Stimulated activated CD4-positive, alpha-beta T cell treated with anti-CD3 and anti-CD28 coated beads, Interleukin-12 subunit alpha, Interleukin-12 subunit beta, amount 100 ng/mL, for 48 hours (primary cell): Measurements from ENCODE around the gene MAN1B1.
A peak's percentile ranks its signal among the peaks of the same experiment; 100 is the strongest.

Experiments
- DNase-seq, 3 donors: peaks; one replicate each; pipeline ENCODE4 v3.0.0-alpha.2; 2020; ENCODE audit warnings: low read depth in 2 of 3, low spot score in 1 of 3

The MAN1B1 gene

DNA sequence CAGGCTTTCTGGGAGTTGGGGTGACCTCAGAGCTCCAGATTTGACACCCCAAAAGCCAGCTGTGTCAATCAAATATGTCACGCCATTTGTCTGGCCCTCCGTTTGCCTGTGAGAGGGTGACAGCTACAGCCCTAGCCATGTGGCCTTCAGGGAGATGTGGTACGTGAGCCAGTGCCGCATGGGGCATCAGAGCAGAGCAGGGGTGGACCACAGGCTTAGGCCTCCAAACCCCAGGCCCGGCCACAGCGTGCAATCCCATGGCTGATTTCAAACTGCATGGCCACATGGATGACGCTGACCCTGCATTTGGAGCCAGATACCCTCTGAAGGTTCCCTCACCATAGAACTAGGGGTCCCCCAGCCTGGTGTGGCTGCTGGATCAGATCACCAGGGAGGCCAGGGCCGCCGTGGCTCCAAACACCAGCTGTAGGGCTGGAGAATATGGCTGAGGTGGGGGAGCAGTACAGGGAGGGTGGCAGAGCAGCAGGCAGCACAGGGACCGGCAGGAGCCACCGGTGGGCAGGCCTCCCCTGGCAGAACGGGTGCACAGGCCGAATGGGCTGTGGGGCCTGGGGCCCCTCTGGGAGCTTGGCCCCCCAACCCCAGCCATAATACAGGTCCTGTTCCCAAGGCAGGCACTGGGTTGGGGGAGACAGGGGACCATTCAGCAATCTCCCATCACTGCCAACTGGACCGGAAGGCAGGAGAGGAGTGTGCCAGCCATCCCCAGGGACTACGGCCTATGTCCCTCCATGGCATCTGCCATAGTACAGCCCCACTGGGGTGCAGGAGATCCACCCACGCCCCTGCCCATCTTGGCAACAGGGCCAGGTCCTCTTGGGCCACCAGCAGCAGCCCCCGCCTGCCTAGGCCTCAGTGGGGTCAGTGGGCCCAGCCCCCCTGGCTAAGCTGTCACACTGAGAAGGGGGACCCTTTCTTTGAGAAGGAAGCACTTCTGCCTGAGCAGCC is 18.0 kb upstream of the MAN1B1 start:
- no peak for DNase-seq

DNA sequence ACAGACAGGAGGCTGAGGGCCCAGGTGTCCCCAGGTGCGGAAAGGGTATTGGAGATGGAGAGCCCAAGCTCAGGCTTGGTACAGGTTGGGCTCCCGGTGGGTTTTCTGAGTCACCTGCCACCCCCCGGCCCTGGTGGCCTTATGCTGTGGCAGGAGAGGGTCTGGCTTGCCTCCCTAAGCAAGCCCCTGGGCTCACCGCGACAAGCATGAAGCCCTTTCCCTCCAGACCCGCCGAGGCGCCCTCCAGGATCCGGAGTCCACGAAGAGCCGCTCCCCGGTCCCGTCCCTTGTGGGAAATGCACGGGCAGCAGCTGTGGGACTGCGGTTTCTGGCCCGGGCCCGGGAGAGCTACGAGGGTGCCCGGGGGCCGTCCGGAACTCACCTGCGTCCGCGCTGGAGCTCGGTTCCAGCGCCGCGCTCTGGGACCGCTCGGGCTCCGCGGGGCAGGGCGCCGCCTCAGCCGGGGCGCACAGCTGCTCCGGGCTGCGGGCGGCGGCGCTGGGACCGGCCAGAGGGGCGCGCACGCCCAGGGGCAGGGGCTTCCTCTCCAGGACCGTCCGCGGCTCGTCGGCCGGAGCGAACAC is 17.2 kb upstream of the MAN1B1 start:
- DNase-seq = no peak

DNA sequence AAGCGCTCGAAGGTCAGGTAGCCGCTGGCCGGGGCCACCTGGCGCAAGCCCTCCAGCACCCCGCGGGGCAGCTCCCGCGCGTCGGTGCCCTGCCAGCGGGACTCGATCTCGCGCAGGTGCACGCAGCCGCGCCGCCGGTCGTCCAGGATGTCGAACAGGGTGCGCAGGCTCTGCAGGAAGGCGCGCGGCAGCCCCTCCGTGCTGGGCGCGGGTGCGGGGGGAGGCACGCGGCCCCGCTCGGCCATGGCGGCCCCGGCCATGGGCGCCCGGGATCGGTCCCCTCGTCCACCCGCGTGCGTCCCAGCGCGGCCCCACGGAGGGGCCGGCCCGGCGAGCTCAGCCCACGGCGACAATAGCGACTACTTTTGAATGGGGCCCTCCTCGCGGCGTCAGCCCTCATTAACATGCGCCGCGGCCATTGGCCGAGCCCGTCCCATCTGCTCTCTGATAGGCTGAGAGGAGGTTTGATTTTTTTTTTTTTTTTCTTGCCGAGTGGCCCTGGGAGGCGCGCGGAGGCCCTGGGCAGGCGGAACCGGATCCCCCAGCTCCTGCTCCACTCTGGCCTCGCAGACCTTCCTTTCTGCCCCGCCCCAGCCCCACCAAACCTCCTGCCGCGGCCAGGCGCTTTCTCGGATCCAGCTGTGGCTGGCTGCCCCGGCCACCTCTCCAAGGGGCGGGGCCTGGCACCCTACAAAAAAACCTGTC is 16.4 kb upstream of the MAN1B1 start, which contains the start of gene SAPCD2:
TSS of gene SAPCD2 (minus strand) at position 357 of the 705 bp plus-strand sequence. CDS start at position 260, 97 bp downstream.
- DNase-seq = peak; percentile 65 to 77 (median 70)

DNA sequence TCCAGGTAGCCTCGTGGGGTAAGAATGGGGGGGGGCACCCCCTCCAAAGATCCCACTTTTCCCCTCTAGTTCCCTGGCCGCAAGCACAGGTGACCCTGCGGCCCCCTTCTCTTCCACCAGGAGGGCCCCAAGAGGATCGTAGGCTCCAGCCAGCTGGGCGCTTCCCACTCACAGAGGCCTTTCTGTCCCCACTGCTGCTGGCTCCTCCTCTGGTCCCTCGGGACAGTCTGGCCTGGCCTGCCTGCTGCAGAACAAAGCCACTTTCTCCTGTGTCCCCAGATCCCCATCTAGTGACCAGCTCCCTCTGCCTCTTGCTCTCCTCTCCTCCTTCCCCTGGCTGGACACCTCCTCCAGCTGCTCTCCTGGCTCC is 15.9 kb upstream of the MAN1B1 start:
- no peak for DNase-seq

DNA sequence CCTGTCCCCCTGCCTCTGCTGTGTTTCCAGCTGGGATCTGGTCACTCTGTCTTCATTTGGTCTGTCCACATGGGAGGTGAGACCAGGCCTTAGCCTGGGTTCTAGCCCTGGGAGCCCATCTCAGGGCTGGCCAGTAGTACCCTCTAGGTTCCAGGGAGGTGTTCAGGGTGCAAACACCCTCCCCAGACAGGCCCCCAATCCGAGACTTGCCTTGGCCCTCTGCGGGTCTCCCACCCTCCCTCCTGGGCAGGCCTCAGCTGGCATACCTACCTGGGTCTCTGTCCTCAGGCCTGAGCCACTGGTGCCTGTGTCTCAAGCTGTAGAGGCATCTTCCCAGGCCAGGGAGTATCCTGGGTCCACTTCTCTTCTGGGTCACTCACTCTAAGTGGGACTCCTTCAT is 15.5 kb upstream of the MAN1B1 start:
- no peak for DNase-seq

DNA sequence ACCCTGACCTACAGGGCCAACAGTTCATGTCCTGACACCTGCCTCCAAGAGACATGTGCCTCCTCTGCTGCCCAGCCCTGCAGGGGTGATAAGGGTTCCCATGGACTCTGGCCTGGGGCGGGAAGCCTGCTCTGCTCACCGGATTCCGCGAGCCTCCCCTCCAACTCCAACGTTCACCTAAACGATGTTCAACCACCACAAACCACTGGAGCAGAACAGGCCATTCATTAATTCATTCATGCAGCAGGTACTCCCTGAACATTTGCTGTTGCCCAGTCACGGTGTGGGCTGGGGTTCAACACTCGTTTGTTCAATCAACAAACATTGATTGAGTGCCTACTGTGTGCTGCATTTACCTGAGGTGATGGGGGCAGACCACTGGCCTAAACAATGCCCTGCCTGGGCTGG is 12.8 kb upstream of the MAN1B1 start:
- DNase-seq = no peak

DNA sequence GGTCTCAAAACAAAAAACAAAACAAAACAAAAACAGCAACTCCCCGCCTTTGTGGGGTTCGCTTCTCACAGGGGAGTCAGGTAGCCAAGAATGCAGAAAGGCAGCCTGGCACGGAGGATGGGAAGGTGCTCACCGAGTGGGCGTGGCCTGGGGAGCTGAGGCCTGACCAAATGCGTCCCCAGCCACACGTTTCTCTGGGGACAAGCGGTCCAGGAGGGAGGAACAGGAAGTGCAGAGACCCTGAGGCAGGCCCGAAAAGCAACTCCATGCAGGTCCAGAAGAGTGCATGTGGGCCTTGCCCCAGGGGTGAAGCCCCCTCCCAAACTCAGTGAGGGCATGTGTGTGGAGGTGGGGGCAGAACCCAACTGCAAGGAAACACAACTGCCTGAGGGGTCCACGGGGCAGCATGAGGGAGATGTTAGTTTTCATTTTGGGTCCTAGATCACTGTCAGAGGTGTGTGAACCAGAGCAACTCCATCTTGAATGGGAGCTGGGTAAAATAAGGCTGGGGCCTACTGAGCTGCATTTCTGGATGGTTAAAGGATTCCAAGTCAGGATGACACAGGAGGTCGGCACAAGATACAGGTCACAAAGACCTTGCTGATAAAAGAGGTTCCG is 12.0 kb upstream of the MAN1B1 start:
- DNase-seq = no peak

DNA sequence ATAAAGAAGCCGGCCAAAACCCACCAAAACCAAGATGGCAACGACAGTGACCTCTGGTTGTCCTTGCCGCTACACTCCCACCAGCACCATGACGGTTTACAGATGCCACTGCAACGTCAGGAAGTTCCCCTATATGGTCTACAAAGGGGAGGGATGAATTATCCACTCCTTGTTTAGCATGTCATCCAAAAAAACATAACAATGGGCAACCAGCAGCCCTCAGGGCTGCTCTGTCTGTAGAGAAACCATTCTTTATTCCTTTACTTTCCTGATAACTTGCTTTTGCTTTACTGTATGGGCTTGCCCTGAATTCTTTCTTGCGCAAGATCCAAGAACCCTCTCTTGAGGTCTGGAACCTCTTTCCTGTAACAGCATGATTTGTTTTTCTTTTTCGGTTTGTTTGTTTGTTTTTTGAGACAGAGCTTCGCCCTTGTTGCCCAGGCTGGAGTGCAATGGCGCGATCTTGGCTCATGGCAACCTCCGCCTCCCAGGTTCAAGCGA is 11.5 kb upstream of the MAN1B1 start:
- no peak for DNase-seq

DNA sequence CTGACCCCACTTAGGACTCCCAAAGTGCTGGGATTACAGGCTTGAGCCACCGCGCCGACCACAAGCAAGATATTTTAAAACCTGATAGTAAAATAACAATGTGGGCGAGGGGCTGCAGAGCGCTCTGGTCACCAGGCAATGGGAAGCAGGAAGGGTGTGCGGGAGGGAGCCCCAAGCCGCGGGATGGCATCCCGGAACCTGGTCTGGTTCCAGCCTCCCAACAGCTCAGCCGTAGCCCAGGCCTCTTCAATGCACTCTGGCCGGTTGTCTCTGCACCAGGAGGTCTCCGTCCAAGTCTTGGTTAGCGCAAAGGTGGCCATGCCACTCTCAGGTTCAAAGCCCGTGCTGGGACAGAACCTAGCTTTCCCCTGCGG is 10.2 kb upstream of the MAN1B1 start:
- no peak for DNase-seq

DNA sequence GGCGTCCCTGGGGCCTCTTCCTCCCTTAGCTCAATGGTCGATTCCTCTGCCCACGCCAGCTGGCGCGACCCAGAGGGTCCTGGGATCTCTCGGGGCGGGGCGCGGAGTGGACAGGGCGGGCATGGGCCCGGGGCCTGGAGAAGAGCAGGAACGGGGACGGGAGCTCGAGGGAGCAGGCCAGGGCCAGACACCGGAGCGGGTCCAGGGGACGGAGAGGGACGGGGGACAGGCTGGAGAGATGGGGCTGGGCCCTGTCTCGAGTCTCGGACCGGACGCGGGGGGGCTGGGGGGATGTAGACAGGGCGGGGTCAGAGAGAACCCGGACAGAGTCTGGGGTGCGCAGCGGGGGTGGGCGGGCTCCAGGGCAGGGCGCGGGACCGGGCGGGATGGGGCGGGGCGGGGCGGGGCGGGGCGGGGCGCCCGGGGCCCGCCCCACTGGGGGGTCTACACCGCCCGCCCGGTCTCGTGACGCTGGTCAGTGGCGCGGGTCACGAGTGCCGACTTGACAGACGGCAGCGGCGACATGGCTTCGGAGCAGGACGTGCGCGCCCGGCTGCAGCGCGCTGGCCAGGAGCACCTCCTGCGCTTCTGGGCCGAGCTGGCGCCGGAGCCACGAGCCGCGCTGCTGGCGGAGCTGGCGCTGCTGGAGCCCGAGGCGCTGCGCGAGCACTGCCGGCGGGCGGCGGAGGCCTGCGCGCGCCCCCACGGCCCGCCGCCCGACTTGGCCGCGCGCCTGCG is 9.6 kb upstream of the MAN1B1 start, which contains the start of gene UAP1L1:
TSS of gene UAP1L1 (plus strand) at position 508 of the 738 bp plus-strand sequence. CDS start at position 524, 16 bp downstream.
- DNase-seq = no peak

DNA sequence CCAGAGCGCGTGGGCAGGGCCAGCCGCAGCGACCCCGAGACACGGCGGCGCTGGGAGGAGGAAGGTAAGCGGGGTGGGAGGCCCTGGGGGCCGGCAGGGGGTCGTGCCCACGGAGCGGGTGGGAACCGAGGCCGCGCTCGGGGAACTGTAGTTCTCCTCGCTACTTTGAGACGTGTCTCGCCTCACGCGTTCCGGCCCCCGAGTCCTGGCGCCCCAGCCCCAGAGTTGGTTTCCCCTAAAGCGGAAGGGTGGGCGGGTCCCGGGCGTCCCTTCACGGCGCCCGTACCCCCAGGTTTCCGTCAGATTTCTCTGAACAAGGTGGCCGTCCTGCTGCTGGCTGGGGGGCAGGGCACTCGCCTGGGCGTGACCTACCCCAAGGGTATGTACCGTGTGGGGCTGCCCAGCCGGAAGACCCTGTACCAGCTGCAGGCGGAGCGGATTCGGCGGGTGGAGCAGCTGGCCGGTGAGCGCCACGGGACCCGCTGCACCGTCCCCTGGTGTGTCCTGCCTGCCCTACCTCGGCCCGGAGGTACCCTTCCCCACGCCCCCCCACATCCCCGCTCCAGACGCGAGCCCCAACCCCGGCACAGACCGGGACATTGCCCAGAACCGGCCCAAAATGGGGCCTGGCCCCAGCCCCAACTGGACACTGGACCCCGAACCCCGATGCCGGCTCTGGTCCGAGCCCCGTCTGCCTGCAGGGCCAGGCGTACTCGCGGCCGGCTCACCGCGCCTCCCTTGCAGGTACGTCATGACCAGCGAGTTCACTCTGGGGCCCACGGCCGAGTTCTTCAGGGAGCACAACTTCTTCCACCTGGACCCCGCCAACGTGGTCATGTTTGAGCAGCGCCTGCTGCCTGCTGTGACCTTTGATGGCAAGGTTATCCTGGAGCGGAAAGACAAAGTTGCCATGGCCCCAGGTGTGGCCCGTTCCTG is 8.8 kb upstream of the MAN1B1 start:
- no peak for DNase-seq

DNA sequence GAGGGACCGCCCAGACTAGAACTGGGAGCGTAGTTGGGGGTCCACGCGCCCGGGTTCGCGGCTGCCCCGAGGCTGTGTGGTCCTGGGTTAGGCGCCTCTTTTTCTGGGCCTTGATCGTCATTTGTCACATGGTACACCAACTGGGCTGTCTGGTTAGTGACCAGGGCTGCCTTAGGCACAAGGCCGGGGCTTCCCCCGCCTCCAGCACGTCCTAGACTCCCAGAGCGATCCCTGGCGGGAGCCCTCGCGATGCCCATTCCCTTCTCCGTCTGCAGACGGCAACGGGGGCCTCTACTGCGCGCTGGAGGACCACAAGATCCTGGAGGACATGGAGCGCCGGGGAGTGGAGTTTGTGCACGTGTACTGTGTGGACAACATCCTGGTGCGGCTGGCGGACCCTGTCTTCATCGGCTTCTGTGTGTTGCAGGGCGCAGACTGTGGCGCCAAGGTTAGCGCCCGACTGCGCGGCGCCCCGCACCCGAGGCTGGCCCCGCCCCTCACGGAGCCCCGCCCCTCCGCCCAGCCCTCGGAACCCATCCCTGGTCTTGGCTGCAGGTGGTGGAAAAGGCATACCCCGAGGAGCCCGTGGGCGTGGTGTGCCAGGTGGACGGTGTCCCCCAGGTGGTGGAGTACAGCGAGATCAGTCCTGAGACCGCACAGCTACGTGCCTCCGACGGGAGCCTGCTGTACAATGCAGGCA is 7.9 kb upstream of the MAN1B1 start:
- no peak for DNase-seq

DNA sequence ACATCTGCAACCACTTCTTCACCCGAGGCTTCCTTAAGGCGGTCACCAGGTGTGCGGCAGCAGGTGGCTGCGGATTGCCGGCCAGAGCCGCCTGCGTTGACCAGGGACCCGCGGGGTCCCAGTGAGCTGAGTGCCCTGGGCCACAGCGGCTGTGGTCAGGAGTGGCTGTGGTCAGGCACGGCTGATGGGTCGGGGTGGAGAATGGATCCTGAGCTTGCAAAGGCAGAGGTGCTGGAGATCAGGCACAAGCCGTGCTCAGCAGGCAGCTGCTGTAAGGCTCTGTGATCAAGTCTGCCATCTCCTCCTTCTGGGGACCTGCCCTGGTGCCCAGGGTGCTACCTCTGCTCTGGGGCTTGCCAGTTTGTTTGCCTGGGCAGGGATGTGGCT is 7.4 kb upstream of the MAN1B1 start:
- DNase-seq = no peak

DNA sequence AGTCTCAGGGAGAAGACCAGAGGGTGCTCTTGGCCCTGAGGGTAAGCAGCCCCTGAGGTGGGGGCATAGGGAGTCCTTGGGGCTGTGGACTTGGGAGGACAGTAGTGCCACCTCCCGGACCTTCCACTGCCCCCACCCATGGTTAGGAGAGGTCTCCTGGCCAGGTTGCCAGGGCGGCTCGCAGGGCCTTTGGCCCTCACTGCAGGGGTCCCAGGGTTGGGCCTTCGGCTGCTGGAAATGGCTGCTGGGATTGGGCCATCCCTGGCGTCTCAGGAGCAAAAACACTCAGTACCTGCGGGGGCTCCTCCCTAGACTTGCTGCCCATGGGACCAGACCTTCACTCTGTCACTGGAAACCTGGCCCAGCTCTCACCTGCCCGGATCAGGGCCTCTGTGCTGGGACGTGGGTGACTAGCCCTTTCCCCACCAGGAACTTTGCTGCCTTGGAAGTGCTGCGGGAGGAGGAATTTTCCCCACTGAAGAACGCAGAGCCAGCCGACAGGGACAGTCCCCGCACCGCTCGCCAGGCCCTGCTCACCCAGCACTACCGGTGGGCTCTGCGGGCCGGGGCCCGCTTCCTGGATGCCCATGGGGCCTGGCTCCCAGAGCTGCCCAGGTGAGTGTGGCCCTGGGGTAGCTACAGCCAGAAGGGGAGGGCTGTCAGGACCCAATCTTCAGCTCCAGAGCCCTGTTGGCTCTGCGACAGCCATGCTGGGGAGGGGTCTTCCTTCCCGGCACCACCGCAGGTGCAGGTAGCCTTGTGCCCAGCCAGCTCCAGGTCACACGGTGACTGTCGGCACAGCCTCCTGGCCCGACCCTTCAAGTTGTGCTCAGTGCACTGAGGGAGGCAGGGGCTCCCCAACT is 6.3 kb upstream of the MAN1B1 start:
- no peak for DNase-seq

DNA sequence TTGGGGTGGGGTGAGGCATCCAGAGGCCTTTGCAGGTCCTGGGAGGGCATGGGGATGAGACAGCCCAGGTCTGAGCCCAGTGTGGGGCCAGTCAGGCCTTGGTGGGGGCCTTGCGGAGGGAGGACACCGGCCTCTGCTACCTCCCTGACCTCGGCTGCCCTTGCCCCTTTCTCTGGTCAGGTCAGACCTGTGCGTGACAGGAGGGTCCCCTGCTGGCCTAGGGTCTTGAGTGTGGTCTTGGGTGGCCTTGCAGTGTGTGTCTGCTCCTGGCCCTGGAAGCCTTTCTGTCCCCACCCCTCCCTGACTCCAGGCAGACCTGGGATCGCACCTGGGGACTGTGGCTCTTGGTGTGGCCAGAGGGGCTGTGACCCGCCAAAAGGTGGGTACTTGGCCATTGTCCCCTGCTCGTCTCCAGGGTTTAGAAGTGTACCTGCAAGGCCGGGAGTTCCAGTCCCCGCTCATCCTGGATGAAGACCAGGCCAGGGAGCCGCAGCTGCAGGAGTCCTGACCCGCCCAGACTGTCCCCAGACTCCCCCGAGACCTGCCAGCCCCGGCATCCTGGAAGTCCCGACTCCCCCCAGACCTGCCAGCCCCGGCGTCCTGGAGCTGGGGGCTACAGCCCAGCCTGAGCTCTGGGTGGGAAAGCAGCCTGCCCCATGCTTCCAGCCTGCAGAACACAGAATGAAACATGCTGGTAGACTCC is 4.4 kb upstream of the MAN1B1 start:
- no peak for DNase-seq

DNA sequence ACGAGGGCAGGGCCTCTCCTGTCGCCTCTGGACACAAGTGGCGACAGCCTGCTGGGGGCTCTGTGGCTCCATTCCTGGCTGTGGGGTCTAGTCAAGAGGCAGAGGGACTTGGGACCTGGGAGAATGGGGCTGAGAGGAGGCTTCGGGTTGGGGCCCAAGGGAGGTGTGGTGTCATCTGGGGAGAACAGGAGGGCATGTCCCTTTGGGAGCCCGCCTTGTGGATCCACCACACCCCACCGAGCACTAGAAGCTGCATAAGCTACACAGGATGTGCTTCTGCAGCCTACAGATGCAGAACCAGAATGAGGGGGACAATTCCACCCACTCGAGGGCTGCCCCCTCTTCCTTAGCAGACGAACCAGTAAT is 3.9 kb upstream of the MAN1B1 start:
- DNase-seq = no peak

DNA sequence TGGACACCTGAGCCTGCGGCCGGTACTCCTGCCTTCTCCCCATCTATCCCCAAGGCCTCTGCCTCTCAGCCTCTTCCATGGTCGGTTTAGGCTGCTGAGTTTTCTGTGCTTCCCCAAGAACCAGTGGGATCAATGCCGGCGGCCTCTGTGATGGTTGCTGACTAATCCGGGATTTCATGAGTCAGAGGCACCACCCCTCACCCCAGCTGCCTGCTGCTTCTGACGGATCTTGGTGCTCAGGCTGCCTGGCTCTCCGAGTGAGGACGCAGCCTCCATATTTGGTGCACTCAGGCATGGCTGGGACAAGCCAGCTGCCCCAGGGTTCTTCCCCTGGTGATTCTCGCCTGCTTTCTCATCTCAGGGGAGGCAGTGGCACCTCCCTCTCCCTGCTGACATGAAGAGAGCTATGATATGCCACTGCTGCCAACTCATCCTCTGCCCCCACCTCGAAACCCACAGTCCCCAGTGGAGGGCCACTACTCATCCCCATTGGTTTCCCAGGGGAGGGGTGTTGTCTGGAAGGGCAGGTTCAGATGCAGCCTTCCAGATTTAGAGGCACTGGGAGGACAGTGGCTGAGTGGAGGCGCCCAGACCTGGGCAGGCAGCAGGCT is 3.3 kb upstream of the MAN1B1 start:
- DNase-seq = no peak
